Erythroblast (primary cell): ENCODE measurements around the gene ZWILCH.

Source experiments
- GATA1 ChIP-seq: IDR thresholded peaks from 2 replicates; pipeline ENCODE4 v1.6.1; 2011; ENCODE audit warnings: low read depth, mild to moderate bottlenecking, control low read depth, low read length, moderate library complexity
- POLR2A ChIP-seq: IDR thresholded peaks from 2 replicates; pipeline ENCODE4 v1.6.1; 2011; ENCODE audit warnings: mild to moderate bottlenecking, low read length

GRCh38 chr15:66505818-66506217 lies 692 bp downstream of the ZWILCH start:
- TF ChIP-seq POLR2A: no peak
- TF ChIP-seq GATA1: no peak
